Keratinocyte (primary cell): Measurements from ENCODE around the gene ABHD5. TPM values are rescaled to one million over a fixed set of nuclear protein-coding genes. Genes with fewer than 3 reads are reported as not detected.

ENCODE experiments used
- DNase-seq: peaks from one replicate; pipeline ENCODE4 v3.0.0-alpha.2; 2011; ENCODE audit warnings: low read depth, missing footprints, low spot score
- FAIRE-seq: peaks from 2 replicates; lab custom pipeline; 2011; peaks lifted over from hg19 to GRCh38; lab: Jason Lieb, UNC
- H2AFZ ChIP-seq: 2 replicates; pipeline ENCODE4 v1.6.0; 2012; ENCODE audit warnings: low read length, control low read depth, inconsistent platforms; ENCODE audit not compliant: control insufficient read depth
- H3K27ac ChIP-seq: 2 replicates; pipeline ENCODE4 v1.5.1; 2011; ENCODE audit warnings: low read length; ENCODE audit not compliant: control insufficient read depth, insufficient read depth
- H3K27me3 ChIP-seq: 3 replicates; pipeline ENCODE4 v1.6.0; 2011; ENCODE audit warnings: low read length; ENCODE audit not compliant: control insufficient read depth, insufficient read depth; ENCODE audit errors: extremely low read depth
- H3K36me3 ChIP-seq, 2 experiments: 2 replicates in 1 of 2; 3 replicates in 1 of 2; pipeline ENCODE4 v1.5.1; 2011; ENCODE audit warnings: low read length in 2 of 2, mild to moderate bottlenecking in 1 of 2; ENCODE audit not compliant: control insufficient read depth in 2 of 2, insufficient read depth in 2 of 2; ENCODE audit errors: extremely low read depth in 1 of 2
- H3K4me1 ChIP-seq: 3 replicates; pipeline ENCODE4 v1.5.1; 2011; ENCODE audit warnings: low read length; ENCODE audit not compliant: control insufficient read depth, insufficient read depth; ENCODE audit errors: extremely low read depth
- H3K4me2 ChIP-seq: 3 replicates; pipeline ENCODE4 v1.6.0; 2011; ENCODE audit warnings: low read depth, low read length; ENCODE audit not compliant: control insufficient read depth, insufficient read depth; ENCODE audit errors: extremely low read depth
- H3K4me3 ChIP-seq, 3 experiments: fragments of 200-600 bp in 1 of 3; sonication (generic) in 1 of 3; 2 replicates in 2 of 3; 3 replicates in 1 of 3; pipeline ENCODE4 v1.5.1; 2011 to 2016; ENCODE audit warnings: low read length in 3 of 3, mild to moderate bottlenecking in 3 of 3, control low read depth in 2 of 3, inconsistent platforms in 1 of 3, low read depth in 1 of 3, mixed read lengths in 1 of 3, mixed run types in 1 of 3, moderate library complexity in 1 of 3; ENCODE audit not compliant: control insufficient read depth in 2 of 3, insufficient read depth in 2 of 3; ENCODE audit errors: extremely low read depth in 1 of 3
- H3K79me2 ChIP-seq: 2 replicates; pipeline ENCODE4 v1.6.0; 2012; ENCODE audit warnings: low read length; ENCODE audit not compliant: control insufficient read depth, insufficient read depth
- H3K9ac ChIP-seq: 3 replicates; pipeline ENCODE4 v1.6.0; 2011; ENCODE audit warnings: low read length; ENCODE audit not compliant: control insufficient read depth, insufficient read depth; ENCODE audit errors: extremely low read depth
- H3K9me1 ChIP-seq: 3 replicates; pipeline ENCODE4 v1.6.0; 2011; ENCODE audit warnings: low read length; ENCODE audit not compliant: control insufficient read depth, insufficient read depth; ENCODE audit errors: extremely low read depth
- H3K9me3 ChIP-seq: 2 replicates; pipeline ENCODE4 v1.5.1; 2012; ENCODE audit warnings: low read depth, low read length; ENCODE audit not compliant: control insufficient read depth
- H4K20me1 ChIP-seq: 3 replicates; pipeline ENCODE4 v1.6.0; 2011; ENCODE audit warnings: low read length; ENCODE audit not compliant: control insufficient read depth, insufficient read depth; ENCODE audit errors: extremely low read depth
- EZH2 ChIP-seq: IDR thresholded peaks from one replicate; pipeline ENCODE4 v1.6.1; 2012; ENCODE audit warnings: inconsistent platforms, mild to moderate bottlenecking, low read length, moderate library complexity
- dilution Hi-C: fragments of 300-500 bp; cut with MboI; formaldehyde crosslinking; loops from one replicate; pipeline ENCODE4 v1.7.0; 2020; ENCODE audit warnings: low sequenced_read_pairs; ENCODE audit not compliant: extremely low pct_ligation_motif_present
- polyA plus RNA-seq, 5 experiments: library from polyadenylated mRNA; depleted of rRNA in 3 of 5; stranded (reverse) in 3 of 5; stranded (forward) in 1 of 5; unstranded in 1 of 5; fragments of >200 nt; gene quantifications; 1 replicate in 1 of 5; 2 replicates in 3 of 5; 3 replicates in 1 of 5; pipeline versions ENCODE4 v1.2.1 to v1.2.3, GENCODE V29; 2011 to 2012; ENCODE audit warnings: missing spikeins in 2 of 5, low read depth in 1 of 5, low replicate concordance in 1 of 5
- TF ChIP-seq, protein P1 (sequence below), 3 experiments: IDR thresholded peaks in 1 of 3; conservative IDR thresholded peaks in 1 of 3; optimal IDR thresholded peaks in 1 of 3; 2 replicates in 2 of 3; 3 replicates in 1 of 3; pipeline versions ENCODE3 to v1.5.1; 2011; ENCODE audit warnings: low read length in 3 of 3, mild to moderate bottlenecking in 3 of 3, moderate library complexity in 2 of 3, control low read depth in 1 of 3, inconsistent platforms in 1 of 3; ENCODE audit not compliant: insufficient read depth in 2 of 3; ENCODE audit errors: extremely low read depth in 1 of 3

ABHD5 gene
- polyA plus RNA-seq, 1 donor (not counting 4 experiments of a cell fraction or from before 2014, with no cell fraction given) = 26.8 TPM

DNA sequence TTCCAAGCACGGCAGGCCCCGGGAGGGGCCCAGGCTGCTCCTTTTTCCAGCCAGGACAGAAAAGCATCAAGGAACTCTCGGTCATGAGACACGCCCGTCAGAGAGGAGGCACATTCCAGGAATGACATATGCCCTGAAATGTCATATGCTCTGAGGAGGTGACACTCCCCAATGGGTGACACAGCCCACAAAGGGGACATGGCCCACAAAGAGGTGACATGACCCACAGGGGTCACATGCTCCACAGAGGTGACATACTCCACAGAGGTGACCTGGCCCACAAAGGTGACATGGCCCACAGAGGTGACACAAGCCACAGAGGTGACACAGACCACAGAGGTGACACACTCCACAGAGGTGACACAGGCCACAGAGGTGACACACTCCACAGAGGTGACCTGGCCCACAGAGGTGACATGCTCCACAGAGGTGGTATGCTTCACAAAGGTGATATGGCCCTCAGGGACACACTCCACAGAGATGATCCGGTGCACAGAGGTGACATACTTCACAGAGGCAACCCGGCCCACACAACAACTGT lies 79.2 kb downstream of the ABHD5 start:
- Histone ChIP-seq H3K27me3 (no peaks in the 10 kb centered on the region), H3K4me2 (peak overlapping the region; percentile 76), H3K27ac (no peak overlapping the region), H3K9me3 (no peaks in the 10 kb centered on the region), H3K4me1 (peaks cover 60% of the 10 kb centered on the region), H3K9me1 (no peaks in the 10 kb centered on the region), H3K36me3 (no peaks in the 10 kb centered on the region), H2AFZ (peak overlapping the region; percentile 70), H3K9ac (no peak overlapping the region), H4K20me1 (no peaks in the 10 kb centered on the region), H3K4me3 (peak overlapping the region in 1 of 3 experiments; percentile 64), H3K79me2 (no peaks in the 10 kb centered on the region)
- no peak for TF ChIP-seq EZH2
- TF ChIP-seq, protein P1, sequence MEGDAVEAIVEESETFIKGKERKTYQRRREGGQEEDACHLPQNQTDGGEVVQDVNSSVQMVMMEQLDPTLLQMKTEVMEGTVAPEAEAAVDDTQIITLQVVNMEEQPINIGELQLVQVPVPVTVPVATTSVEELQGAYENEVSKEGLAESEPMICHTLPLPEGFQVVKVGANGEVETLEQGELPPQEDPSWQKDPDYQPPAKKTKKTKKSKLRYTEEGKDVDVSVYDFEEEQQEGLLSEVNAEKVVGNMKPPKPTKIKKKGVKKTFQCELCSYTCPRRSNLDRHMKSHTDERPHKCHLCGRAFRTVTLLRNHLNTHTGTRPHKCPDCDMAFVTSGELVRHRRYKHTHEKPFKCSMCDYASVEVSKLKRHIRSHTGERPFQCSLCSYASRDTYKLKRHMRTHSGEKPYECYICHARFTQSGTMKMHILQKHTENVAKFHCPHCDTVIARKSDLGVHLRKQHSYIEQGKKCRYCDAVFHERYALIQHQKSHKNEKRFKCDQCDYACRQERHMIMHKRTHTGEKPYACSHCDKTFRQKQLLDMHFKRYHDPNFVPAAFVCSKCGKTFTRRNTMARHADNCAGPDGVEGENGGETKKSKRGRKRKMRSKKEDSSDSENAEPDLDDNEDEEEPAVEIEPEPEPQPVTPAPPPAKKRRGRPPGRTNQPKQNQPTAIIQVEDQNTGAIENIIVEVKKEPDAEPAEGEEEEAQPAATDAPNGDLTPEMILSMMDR (optimal IDR thresholded peaks at IDR 0.05 in 1 of 3, IDR thresholded peaks at IDR 0.05 in 1 of 3, conservative IDR thresholded peaks at IDR 0.05 in 1 of 3; ENCODE audit: extremely low read depth in 1 of 3, insufficient read depth in 2 of 3, low read length in 3 of 3) = no peak
- DNase-seq (no peak), FAIRE-seq (no peak)
- dilution Hi-C loops = no loop called here

DNA sequence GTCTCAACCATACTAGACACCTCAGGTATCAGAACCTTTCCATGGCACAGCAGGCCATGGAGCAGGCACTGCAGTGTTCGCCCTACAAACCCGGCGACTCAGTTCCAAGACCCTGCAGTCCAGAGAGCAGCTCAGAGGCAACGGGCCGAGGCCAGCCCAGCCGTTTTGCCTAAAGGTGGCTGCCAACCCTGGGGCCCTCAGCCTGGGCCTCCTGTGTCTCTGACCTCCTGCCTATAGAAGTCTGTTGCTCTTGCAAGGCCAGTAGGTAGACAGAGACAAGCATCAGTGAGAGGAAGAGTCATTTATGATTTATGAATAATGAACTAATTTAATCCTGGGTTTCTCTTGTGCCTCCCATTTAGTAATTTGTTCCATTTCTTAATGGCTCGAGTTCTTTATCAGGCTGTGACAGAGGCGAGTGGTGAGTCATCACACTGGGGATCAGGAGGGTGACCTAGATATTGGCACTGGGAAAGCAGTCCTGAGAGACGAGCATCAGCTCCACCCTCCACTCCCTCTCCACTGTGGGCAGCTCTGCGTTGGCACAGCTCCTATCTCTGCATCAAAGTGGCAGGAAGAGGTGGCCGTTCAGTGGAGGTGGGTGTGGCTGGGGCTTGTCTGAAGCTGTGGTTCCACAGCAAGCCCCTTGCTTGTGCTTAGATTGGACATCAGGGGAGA lies 79.8 kb downstream of the ABHD5 start:
- H2AFZ ChIP-seq = no peak overlapping the region
- no peaks in the 10 kb centered on the region for H3K9me1 ChIP-seq
- FAIRE-seq = peak; percentile 5
- H3K4me3 ChIP-seq = no peak overlapping the region
- no peaks in the 10 kb centered on the region for H3K27me3 ChIP-seq
- H3K4me2 ChIP-seq = peak overlapping the region; percentile 76
- DNase-seq = no peak
- no peaks in the 10 kb centered on the region for H3K79me2 ChIP-seq
- no peaks in the 10 kb centered on the region for H3K36me3 ChIP-seq
- H3K4me1 ChIP-seq = peaks cover 58% of the 10 kb centered on the region
- dilution Hi-C loops = no loop called here
- no peak for TF ChIP-seq EZH2
- TF ChIP-seq, protein P1 (optimal IDR thresholded peaks at IDR 0.05 in 1 of 3, IDR thresholded peaks at IDR 0.05 in 1 of 3, conservative IDR thresholded peaks at IDR 0.05 in 1 of 3; ENCODE audit: extremely low read depth in 1 of 3, insufficient read depth in 2 of 3, low read length in 3 of 3) = no peak
- no peak overlapping the region for H3K9ac ChIP-seq
- H3K9me3 ChIP-seq = no peaks in the 10 kb centered on the region
- H4K20me1 ChIP-seq = no peaks in the 10 kb centered on the region
- H3K27ac ChIP-seq = no peak overlapping the region
